Measurements from ENCODE around the gene SAGE1. TPM values are rescaled to one million over a fixed set of nuclear protein-coding genes. Genes with fewer than 3 reads are reported as not detected.
A peak's percentile ranks its signal among the peaks of the same experiment; 100 is the strongest.

SAGE1 gene
- total and polyA plus RNA-seq, 9 of the 15 experiments (the other 6 are each of a cell fraction or from before 2014, with no cell fraction given), result 14.6 to 79.2 (median 29.3) TPM

- TF ChIP-seq MITF (IDR thresholded peaks at IDR 0.05) (peak; percentile 65), CHAMP1 (IDR thresholded peaks at IDR 0.05) (peak; percentile 65; the same call in 1 of the 2 replicates), BCOR (IDR thresholded peaks at IDR 0.05) (peak; percentile 88), TBL1XR1 (IDR thresholded peaks at IDR 0.05; ENCODE audit: low read length in 2 of 2) (peak in 1 of 2 experiments; percentile 54; a peak in 1 of 4 replicates), AFF4 (CRISPR knock-in tag; IDR thresholded peaks at IDR 0.05) (no peak), ZMIZ1 (IDR thresholded peaks at IDR 0.05; ENCODE audit: low read depth in 2 of 2, low read length in 2 of 2) (peak in 1 of 2 experiments; percentile 89; a peak in 2 of 4 replicates), MAFF (IDR thresholded peaks at IDR 0.05; ENCODE audit: low read length) (peak; percentile 31; the same call in 1 of the 2 replicates), MBD1 (CRISPR knock-in tag; IDR thresholded peaks at IDR 0.05) (no peak), E4F1 (CRISPR knock-in tag; IDR thresholded peaks at IDR 0.05; ENCODE audit: borderline replicate concordance) (no peak), ZFPM2 (CRISPR knock-in tag; IDR thresholded peaks at IDR 0.05) (no peak), HEY1 (CRISPR knock-in tag; IDR thresholded peaks at IDR 0.05; ENCODE audit: borderline replicate concordance) (0 out of 2 replicates have a peak, but pooled peaks have one; percentile 46)
Observed at GRCh38 chrX:135914404-135914803, 20.9 kb downstream of the SAGE1 start (continued).
